Right ventricle myocardium superior (tissue), 1 donor: ENCODE data around the gene TMEM182. TPM values are rescaled to one million over a fixed set of nuclear protein-coding genes. Genes with fewer than 3 reads are reported as not detected.

Source experiments
- ATAC-seq: fragments of 200-7000 bp; cut with Tn5 transposase; one replicate; pipeline ENCODE4 v1.9.1; 2020; ENCODE audit warnings: mild to moderate bottlenecking; ENCODE audit not compliant: poor library complexity
- DNase-seq: peaks from one replicate; pipeline ENCODE4 v3.0.0-alpha.2; 2020
- intact Hi-C: fragments of 100-400 bp; cut with DNase I; formaldehyde crosslinking; loops from one replicate; pipeline ENCODE4 v1.11.2; 2022
- total RNA-seq: library from RNA; stranded (reverse); fragmentation: NEBNext Ultra II Directional; extraction: Animal tissue kit (Norgen Biotek cat#: 25700); gene quantifications from one replicate; pipeline ENCODE4 v1.2.1, GENCODE V29; 2021
- donor health status: DM: no; HTN: yes; CAD: no; lungs with severe emphysema.

The TMEM182 gene
- total RNA-seq, 1 donor from 2014 or later, result 187 TPM

GRCh38 chr2:102755284-102755683, 6.5 kb upstream of the TMEM182 start:
- intact Hi-C loops, result no loop called here
- peak; percentile 63 for ATAC-seq
- DNase-seq, result no peak

- intact Hi-C loops, result no loop called here
- ATAC-seq, result no peak
- DNase-seq, result no peak
Observed at GRCh38 chr2:102758439-102758838, 3.4 kb upstream of the TMEM182 start.

GRCh38 chr2:102764083-102764482, 2.3 kb downstream of the TMEM182 start:
- DNase-seq (no peak), ATAC-seq (peak; percentile 28)
- intact Hi-C loops, result no loop called here

- ATAC-seq (peak; percentile 26), DNase-seq (no peak)
- intact Hi-C loops, result loop anchor here (5.0 kb wide), 1 partner anchor 37 kb away; no protein-coding TSS in a partner anchor
Observed at GRCh38 chr2:102765061-102765460, 3.2 kb downstream of the TMEM182 start.

GRCh38 chr2:102768253-102768652, 6.4 kb downstream of the TMEM182 start:
- DNase-seq, result no peak
- ATAC-seq, result no peak
- intact Hi-C loops, result loop anchor here (5.0 kb wide), 1 partner anchor 34 kb away; no protein-coding TSS in a partner anchor

- ATAC-seq (no peak), DNase-seq (no peak)
Observed at GRCh38 chr2:102768892-102769291, 7.1 kb downstream of the TMEM182 start.

GRCh38 chr2:102770506-102770905, 8.7 kb downstream of the TMEM182 start:
- DNase-seq (no peak), ATAC-seq (peak; percentile 67)
- intact Hi-C loops, result no loop called here

More at GRCh38 chr2:102768892-102769291, 7.1 kb downstream of the TMEM182 start:
- intact Hi-C loops, result loop anchor here (5.0 kb wide), 1 partner anchor 33 kb away; no protein-coding TSS in a partner anchor

GRCh38 chr2:102771114-102771513, 9.3 kb downstream of the TMEM182 start:
- ATAC-seq (peak; percentile 48), DNase-seq (no peak)
- intact Hi-C loops, result no loop called here

- intact Hi-C loops, result no loop called here
- no peak for DNase-seq
- ATAC-seq, result no peak
Observed at GRCh38 chr2:102772659-102773058, 10.8 kb downstream of the TMEM182 start.

GRCh38 chr2:102773149-102773705, 11.4 kb downstream of the TMEM182 start:
- ATAC-seq, result peak; percentile 34
- intact Hi-C loops, result no loop called here

GRCh38 chr2:102778260-102778659, 16.4 kb downstream of the TMEM182 start:
- DNase-seq (no peak), ATAC-seq (no peak)
- intact Hi-C loops, result no loop called here

More at GRCh38 chr2:102773149-102773705, 11.4 kb downstream of the TMEM182 start:
- no peak for DNase-seq

- DNase-seq (no peak), ATAC-seq (no peak)
- intact Hi-C loops, result no loop called here
Observed at GRCh38 chr2:102780467-102780866, 18.6 kb downstream of the TMEM182 start.

GRCh38 chr2:102782187-102782586, 20.4 kb downstream of the TMEM182 start:
- DNase-seq (no peak), ATAC-seq (no peak)
- intact Hi-C loops, result no loop called here

- intact Hi-C loops, result no loop called here
- ATAC-seq (peak; percentile 68), DNase-seq (no peak)
Observed at GRCh38 chr2:102782933-102783332, 21.1 kb downstream of the TMEM182 start.

- peak; percentile 43 for ATAC-seq
- intact Hi-C loops, result no loop called here
- no peak for DNase-seq
Observed at GRCh38 chr2:102783506-102784183, 21.8 kb downstream of the TMEM182 start.

GRCh38 chr2:102784940-102785339, 23.1 kb downstream of the TMEM182 start:
- DNase-seq (no peak), ATAC-seq (no peak)
- intact Hi-C loops, result no loop called here

GRCh38 chr2:102788216-102788884, 26.5 kb downstream of the TMEM182 start:
- ATAC-seq (peak; percentile 42), DNase-seq (no peak)
- intact Hi-C loops, result no loop called here

- ATAC-seq (peak; percentile 91), DNase-seq (peak; percentile 75)
- intact Hi-C loops, result no loop called here
Observed at GRCh38 chr2:102788885-102789260, 27.0 kb downstream of the TMEM182 start.

- intact Hi-C loops, result no loop called here
- ATAC-seq (peak; percentile 21), DNase-seq (no peak)
Observed at GRCh38 chr2:102789349-102790090, 27.7 kb downstream of the TMEM182 start.
